NB4 (cell line): Measurements from ENCODE around the gene INTS15.

Experiments
- DNase-seq: peaks from one replicate; pipeline ENCODE4 v3.0.0; 2010; ENCODE audit warnings: low read depth
- H3K4me3 ChIP-seq: one replicate; pipeline ENCODE4 v1.5.1; 2011; ENCODE audit warnings: mild to moderate bottlenecking, low read depth, low read length, moderate library complexity
- MYC ChIP-seq: IDR thresholded peaks from 2 replicates; pipeline ENCODE4 v1.6.1; 2011; ENCODE audit warnings: low read depth, low read length
- POLR2A ChIP-seq: IDR thresholded peaks from 2 replicates; pipeline ENCODE4 v1.6.1; 2011; ENCODE audit warnings: mild to moderate bottlenecking; ENCODE audit not compliant: insufficient read length; ENCODE audit errors: extremely low read depth
- TF ChIP-seq, protein P1 (sequence below): IDR thresholded peaks from one replicate; pipeline ENCODE4 v1.5.1; 2012; ENCODE audit warnings: low read depth, low read length
- TF ChIP-seq, protein P2 (sequence below): IDR thresholded peaks from 2 replicates; pipeline ENCODE4 v1.6.1; 2011; ENCODE audit warnings: low read depth, low read length

INTS15 gene

DNA sequence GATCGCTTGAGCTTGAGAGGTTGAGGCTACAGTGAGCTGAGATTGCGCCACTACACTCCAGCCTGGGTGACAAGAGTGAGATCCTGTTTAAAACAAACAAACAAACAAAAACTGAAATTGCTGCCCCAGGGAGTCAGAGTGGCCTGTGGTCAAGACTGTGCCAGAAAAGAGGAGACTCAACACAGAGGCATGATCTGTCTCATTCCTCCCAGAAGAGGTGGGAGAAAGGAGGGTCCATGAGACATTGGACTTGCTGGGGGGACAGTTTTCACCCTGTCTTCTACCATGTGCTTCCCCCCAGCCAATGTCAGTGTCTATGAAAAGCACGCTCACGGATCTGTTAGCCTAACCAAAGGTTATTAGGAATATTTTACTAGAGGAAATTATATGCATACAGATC lies 28.8 kb downstream of the INTS15 start:
- H3K4me3 ChIP-seq = no peak overlapping the region
- TF ChIP-seq POLR2A (no peak), MYC (no peak)
- TF ChIP-seq, protein P1, sequence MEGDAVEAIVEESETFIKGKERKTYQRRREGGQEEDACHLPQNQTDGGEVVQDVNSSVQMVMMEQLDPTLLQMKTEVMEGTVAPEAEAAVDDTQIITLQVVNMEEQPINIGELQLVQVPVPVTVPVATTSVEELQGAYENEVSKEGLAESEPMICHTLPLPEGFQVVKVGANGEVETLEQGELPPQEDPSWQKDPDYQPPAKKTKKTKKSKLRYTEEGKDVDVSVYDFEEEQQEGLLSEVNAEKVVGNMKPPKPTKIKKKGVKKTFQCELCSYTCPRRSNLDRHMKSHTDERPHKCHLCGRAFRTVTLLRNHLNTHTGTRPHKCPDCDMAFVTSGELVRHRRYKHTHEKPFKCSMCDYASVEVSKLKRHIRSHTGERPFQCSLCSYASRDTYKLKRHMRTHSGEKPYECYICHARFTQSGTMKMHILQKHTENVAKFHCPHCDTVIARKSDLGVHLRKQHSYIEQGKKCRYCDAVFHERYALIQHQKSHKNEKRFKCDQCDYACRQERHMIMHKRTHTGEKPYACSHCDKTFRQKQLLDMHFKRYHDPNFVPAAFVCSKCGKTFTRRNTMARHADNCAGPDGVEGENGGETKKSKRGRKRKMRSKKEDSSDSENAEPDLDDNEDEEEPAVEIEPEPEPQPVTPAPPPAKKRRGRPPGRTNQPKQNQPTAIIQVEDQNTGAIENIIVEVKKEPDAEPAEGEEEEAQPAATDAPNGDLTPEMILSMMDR = no peak
- TF ChIP-seq, protein P2, sequence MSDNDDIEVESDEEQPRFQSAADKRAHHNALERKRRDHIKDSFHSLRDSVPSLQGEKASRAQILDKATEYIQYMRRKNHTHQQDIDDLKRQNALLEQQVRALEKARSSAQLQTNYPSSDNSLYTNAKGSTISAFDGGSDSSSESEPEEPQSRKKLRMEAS = no peak
- no peak for DNase-seq

DNA sequence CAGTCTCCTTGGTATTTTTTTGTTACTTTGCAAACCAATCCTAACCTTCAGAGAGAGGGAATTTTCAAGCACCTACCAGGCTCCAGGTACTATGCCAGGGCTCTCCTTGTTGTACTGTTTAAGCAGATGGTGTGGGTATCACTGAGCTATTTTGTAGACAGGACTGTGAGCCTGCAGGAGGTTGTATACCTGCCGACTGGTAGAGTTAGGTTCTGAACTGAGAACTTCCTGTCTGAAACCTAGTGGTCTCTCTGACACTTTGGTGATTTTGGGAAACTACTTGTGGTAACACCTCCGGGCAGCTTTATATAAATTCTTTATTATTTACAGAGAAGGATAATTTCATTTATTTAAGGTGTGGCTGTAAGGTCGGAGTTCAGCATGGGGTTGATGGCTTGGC lies 30.1 kb downstream of the INTS15 start:
- DNase-seq = no peak
- no peak overlapping the region for H3K4me3 ChIP-seq
- TF ChIP-seq, protein P2 = no peak
- no peak for TF ChIP-seq MYC

DNA sequence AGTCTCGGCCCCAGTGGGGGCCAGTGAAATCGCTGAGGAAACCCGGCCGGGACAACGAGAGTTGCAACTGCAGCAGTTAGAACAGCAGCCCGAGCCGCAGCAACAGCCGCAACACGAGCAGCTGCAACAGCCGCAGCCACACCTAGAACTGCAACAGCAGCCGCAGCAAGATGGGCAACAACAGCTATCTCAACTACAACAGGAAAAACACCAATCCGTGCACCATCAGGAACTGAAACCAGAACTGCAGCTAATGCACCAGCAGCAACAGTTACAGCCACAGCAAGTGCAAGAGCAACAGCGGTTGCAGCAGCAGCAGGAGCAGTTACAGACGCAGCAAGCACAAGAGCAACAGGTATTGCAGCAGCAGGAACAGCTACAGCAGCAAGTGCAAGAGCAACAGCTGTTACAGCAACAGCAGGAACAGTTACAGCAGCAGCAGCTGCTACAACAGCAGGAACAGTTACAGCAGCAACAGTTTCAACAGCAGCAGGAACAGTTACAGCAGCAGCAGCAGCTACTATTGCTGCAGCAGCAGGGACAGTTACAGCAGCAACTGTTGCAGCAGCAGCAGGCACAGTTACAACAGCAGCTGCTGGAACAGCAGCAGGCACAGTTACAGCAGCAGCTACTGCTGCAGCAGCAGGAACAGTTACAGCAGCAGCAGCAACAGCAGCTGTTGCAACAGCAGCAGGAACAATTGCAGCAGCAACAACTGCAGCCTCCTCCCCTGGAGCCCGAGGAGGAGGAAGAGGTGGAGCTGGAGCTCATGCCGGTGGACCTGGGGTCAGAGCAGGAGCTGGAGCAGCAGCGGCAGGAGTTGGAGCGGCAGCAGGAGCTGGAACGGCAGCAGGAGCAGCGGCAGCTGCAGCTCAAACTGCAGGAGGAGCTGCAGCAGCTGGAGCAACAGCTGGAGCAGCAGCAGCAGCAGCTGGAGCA lies 31.6 kb downstream of the INTS15 start:
- TF ChIP-seq, protein P2 = no peak
- TF ChIP-seq, protein P1 = no peak
- TF ChIP-seq MYC = no peak
- TF ChIP-seq POLR2A = no peak
- H3K4me3 ChIP-seq = no peak overlapping the region
- peak; percentile 25 for DNase-seq

DNA sequence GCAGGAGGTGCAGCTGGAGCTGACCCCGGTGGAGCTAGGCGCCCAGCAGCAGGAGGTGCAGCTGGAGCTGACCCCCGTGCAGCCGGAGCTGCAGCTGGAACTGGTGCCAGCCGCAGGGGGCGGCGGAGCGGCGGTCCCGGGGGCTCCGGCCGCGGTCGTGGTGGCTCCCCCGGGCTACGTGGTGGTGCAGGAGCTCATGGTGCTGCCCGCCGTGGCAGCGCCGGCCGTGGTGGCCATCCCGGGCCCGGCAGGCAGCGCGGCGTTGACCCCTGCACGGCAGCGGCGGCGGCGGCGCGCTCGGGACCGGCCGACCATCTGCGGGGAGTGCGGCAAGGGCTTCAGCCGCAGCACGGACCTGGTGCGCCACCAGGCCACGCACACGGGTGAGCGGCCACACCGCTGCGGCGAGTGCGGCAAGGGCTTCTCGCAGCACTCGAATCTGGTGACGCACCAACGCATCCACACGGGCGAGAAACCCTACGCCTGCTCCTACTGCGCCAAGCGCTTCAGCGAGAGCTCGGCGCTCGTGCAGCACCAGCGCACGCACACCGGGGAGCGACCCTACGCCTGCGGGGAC lies 32.4 kb downstream of the INTS15 start:
- no peak overlapping the region for H3K4me3 ChIP-seq
- TF ChIP-seq MYC (no peak), POLR2A (no peak)
- TF ChIP-seq, protein P2 = no peak
- TF ChIP-seq, protein P1 = no peak
- no peak for DNase-seq

DNA sequence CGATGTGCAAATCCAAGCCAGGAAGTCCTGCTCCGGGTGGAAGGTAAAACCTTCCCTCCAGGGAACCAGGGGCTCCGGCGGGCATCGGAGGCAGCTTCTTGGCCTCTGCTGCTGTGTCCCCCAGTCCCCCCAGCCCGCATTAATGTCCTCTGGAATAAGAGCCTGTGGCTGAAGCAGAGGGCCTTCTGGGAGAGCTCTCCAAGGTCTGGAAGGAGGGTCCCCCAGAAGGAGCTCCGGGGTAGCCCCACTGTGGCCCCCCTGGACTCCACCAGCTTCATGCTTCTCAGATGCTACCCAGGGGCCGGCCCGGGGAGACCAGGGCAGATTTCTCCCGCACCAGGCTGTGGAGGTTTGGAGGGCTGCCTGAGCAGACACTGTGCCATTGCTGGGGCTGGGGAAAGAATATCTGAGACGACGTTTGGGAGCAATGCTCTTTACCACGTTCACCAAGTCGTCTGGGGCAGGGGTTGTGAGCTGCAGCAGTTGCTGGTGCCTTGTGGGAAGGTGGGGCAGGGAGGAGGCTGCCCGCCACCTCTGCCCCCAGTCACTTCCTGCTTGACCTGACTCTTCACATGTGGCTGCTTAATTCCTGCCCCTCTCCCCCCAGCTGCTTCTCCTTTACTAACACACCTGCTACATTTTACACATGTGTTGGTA lies 33.9 kb downstream of the INTS15 start:
- no peak overlapping the region for H3K4me3 ChIP-seq
- TF ChIP-seq MYC (peak; percentile 36; the same call in 1 of the 2 replicates), POLR2A (no peak)
- TF ChIP-seq, protein P1 = no peak
- TF ChIP-seq, protein P2 = peak; percentile 72
- peak; percentile 56 for DNase-seq
